ENCODE data around the gene TMEM252.

Gene TMEM252

GRCh38 chr9:68540712-68541535, at the start of gene TMEM252:
TSS of gene TMEM252 (minus strand) at chr9:68540883. CDS start at chr9:68540814, 69 bp downstream.
- Histone ChIP-seq H3K79me2 (ENCODE audit: low read length) (no peaks in the 10 kb centered on the region), H2AFZ (ENCODE audit: low read length) (no peak within 1 kb of the TSS), H3K9me2 (replicated peaks; ENCODE audit: insufficient read depth, low read length) (no peaks in the 10 kb centered on the region), H3K9ac (ENCODE audit: low read length) (no peak within 1 kb of the TSS), H3K27ac (ENCODE audit: low read length) (no peak within 1 kb of the TSS), H3K4me3 (ENCODE audit: low read length) (no peak within 1 kb of the TSS), H3K36me3 (replicated peaks; ENCODE audit: insufficient read depth, low read length) (no peaks in the 10 kb centered on the region), H3K4me2 (ENCODE audit: low read depth, low read length) (no peak within 1 kb of the TSS), H3K9me3 (replicated peaks; ENCODE audit: insufficient read depth, low read length) (no peaks in the 10 kb centered on the region), H3K4me1 (ENCODE audit: low read length) (peaks cover 13% of the 10 kb centered on the region), H4K20me1 (ENCODE audit: insufficient read depth, low read length) (no peaks in the 10 kb centered on the region), H3K27me3 (replicated peaks; ENCODE audit: insufficient read depth, low read length) (no peaks in the 10 kb centered on the region), H3F3A (ENCODE audit: insufficient read depth, low read length) (peaks cover 6% of the 10 kb centered on the region; the same call in 1 of the 2 replicates)
- TF ChIP-seq EZH2 (optimal IDR thresholded peaks at IDR 0.05; ENCODE audit: low read depth, low read length) (no peak), EZH2phosphoT487 (IDR thresholded peaks at IDR 0.05; ENCODE audit: low read length) (no peak), CTCF (IDR thresholded peaks at IDR 0.05; ENCODE audit: low read length) (no peak)
- no peak for DNase-seq

GRCh38 chr9:68585034-68585761, 44.5 kb upstream of the TMEM252 start:
- H3K9me2 ChIP-seq (replicated peaks; ENCODE audit: insufficient read depth, low read length) = no peaks in the 10 kb centered on the region
- H3K36me3 ChIP-seq (replicated peaks; ENCODE audit: insufficient read depth, low read length) = no peaks in the 10 kb centered on the region
- H3K27me3 ChIP-seq (replicated peaks; ENCODE audit: insufficient read depth, low read length) = no peaks in the 10 kb centered on the region
- no peak overlapping the region for H3K4me3 ChIP-seq (ENCODE audit: low read length)
- no peaks in the 10 kb centered on the region for H4K20me1 ChIP-seq (ENCODE audit: insufficient read depth, low read length)
- TF ChIP-seq CTCF (IDR thresholded peaks at IDR 0.05; ENCODE audit: low read length) = no peak
- no peak for TF ChIP-seq EZH2phosphoT487 (IDR thresholded peaks at IDR 0.05; ENCODE audit: low read length)
- no peak for TF ChIP-seq EZH2 (optimal IDR thresholded peaks at IDR 0.05; ENCODE audit: low read depth, low read length)
- H3K9ac ChIP-seq (ENCODE audit: low read length) = no peak overlapping the region
- H3F3A ChIP-seq (ENCODE audit: insufficient read depth, low read length) = no peaks in the 10 kb centered on the region
- DNase-seq = no peak
- no peaks in the 10 kb centered on the region for H3K9me3 ChIP-seq (replicated peaks; ENCODE audit: insufficient read depth, low read length)
- H3K4me1 ChIP-seq (ENCODE audit: low read length) = 0 out of 2 replicates have a peak, but pooled peaks cover 4% of the 10 kb centered on the region
- H3K27ac ChIP-seq (ENCODE audit: low read length) = no peak overlapping the region
- H2AFZ ChIP-seq (ENCODE audit: low read length) = no peak overlapping the region
- no peaks in the 10 kb centered on the region for H3K79me2 ChIP-seq (ENCODE audit: low read length)
- no peak overlapping the region for H3K4me2 ChIP-seq (ENCODE audit: low read depth, low read length)

GRCh38 chr9:68584189-68585033, 43.7 kb upstream of the TMEM252 start:
- peak; percentile 100 for TF ChIP-seq CTCF (IDR thresholded peaks at IDR 0.05; ENCODE audit: low read length)
- no peak for TF ChIP-seq EZH2phosphoT487 (IDR thresholded peaks at IDR 0.05; ENCODE audit: low read length)
- TF ChIP-seq EZH2 (optimal IDR thresholded peaks at IDR 0.05; ENCODE audit: low read depth, low read length) = no peak

More at GRCh38 chr9:68584189-68585033, 43.7 kb upstream of the TMEM252 start:
- Histone ChIP-seq H3K27ac (ENCODE audit: low read length) (no peak overlapping the region), H3K36me3 (replicated peaks; ENCODE audit: insufficient read depth, low read length) (no peaks in the 10 kb centered on the region), H3F3A (ENCODE audit: insufficient read depth, low read length) (no peaks in the 10 kb centered on the region), H2AFZ (ENCODE audit: low read length) (peak overlapping the region; percentile 4; the same call in 1 of the 2 replicates), H3K4me1 (ENCODE audit: low read length) (0 out of 2 replicates have a peak, but pooled peaks cover 4% of the 10 kb centered on the region), H3K4me3 (ENCODE audit: low read length) (no peak overlapping the region), H3K27me3 (replicated peaks; ENCODE audit: insufficient read depth, low read length) (no peaks in the 10 kb centered on the region), H3K4me2 (ENCODE audit: low read depth, low read length) (peak overlapping the region; percentile 22; the same call in 1 of the 2 replicates), H4K20me1 (ENCODE audit: insufficient read depth, low read length) (no peaks in the 10 kb centered on the region), H3K9me2 (replicated peaks; ENCODE audit: insufficient read depth, low read length) (no peaks in the 10 kb centered on the region), H3K9ac (ENCODE audit: low read length) (no peak overlapping the region), H3K9me3 (replicated peaks; ENCODE audit: insufficient read depth, low read length) (no peaks in the 10 kb centered on the region), H3K79me2 (ENCODE audit: low read length) (no peaks in the 10 kb centered on the region)
- peak; percentile 93 for DNase-seq
